GM18907 (cell line): ENCODE results near the gene LIMS1.
A peak's percentile ranks its signal among the peaks of the same experiment; 100 is the strongest.
"Not testable (repeated sequence)": the region's sequence is repeated elsewhere in the genome, so short reads cannot be mapped to it uniquely, and the experiment has no call there.

ENCODE experiments used
- ATAC-seq: cut with Tn5 transposase; IDR thresholded peaks from one replicate; pipeline ENCODE4 v1.9.1; 2021; ENCODE audit warnings: mild to moderate bottlenecking, moderate library complexity; ENCODE audit not compliant: unreplicated experiment

LIMS1 gene, protein sequence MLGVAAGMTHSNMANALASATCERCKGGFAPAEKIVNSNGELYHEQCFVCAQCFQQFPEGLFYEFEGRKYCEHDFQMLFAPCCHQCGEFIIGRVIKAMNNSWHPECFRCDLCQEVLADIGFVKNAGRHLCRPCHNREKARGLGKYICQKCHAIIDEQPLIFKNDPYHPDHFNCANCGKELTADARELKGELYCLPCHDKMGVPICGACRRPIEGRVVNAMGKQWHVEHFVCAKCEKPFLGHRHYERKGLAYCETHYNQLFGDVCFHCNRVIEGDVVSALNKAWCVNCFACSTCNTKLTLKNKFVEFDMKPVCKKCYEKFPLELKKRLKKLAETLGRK

DNA sequence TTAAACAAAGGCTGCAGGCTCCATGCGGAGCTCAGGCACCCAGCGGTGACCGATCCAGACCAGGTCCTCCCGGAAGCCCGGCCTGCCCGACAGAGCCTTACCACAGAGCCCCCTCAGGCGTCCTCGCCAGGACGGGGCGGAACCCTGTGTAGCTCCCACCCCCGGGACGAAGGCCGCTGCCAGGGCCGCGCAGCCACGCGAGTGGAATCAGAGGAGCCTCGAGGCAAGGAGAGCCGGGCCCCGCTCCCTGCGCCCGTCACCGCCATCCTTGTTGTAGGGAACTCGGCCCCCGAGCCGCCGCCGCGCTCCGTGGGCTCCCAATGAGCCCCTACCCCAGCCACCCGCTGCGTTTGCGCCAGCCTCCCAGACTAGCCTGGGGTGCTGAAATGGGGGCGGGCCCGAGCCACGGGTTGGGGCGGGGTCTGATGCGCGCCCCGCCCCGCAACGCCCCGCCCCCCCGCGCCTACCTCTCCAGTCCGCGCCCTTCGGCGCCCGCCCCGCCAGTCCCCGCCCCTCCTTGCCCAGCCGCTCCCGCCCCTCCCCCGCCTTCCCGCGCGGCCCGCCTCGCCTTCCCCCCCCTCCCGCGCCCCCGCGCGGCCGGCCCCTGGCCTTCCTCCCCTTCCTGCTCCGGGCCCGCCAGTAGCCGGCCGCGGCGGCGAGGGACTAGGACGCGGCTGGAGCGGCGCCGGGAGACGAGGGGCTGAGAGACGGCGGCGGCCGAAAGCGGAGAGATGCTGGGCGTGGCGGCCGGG is at the start of gene LIMS1:
Gene LIMS1 (plus strand): TSS at position 639 of the 752 bp plus-strand sequence. CDS start 93 bp downstream, at position 732.
- ATAC-seq: peak; percentile 90

DNA sequence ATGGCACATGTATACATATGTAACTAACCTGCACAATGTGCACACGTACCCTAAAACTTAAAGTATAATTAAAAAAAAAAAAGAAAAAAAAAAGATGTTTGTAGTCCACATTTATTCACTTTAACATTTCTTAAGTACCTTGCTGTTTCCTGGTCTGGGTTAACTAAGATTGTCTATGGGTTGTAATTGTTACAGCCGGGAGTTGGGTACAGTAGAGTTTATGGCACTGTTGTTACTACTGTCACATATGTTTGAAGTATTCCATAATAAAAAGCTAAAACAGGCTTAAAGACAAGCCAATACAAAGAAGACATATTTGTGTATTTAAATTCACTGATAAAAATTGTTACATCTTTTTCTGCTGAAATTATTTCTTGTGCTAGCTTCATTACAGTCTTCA is 49.0 kb upstream of the LIMS1 start:
- ATAC-seq: no peak

DNA sequence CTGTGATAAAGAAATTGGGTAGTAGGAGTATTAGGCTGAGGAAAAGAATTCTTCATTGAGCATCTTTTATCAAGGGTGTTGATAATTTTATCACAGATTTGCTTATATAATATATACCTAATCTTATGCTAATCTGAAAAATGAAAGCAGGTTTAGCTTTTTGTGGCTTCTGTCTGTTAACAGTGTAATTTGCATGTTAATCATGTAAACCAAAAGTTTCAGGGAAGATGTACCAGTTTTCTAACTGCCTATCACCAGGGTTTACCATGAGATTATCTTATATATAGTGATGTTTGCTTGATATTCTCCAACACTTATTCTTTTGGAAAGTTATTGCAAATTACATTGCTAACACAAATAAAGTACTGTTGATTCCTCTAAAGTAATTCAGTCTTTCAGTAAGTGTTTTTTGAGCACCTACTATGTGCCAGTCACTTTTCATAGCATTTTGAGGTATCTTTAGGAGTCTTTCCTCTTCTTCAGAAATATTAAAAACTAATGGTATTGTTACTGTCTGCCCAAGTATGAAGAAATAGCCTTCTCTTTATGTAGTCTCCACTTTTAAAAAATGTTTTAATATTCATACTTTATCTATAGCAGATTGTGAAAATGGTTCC is 43.7 kb upstream of the LIMS1 start:
- no peak for ATAC-seq

DNA sequence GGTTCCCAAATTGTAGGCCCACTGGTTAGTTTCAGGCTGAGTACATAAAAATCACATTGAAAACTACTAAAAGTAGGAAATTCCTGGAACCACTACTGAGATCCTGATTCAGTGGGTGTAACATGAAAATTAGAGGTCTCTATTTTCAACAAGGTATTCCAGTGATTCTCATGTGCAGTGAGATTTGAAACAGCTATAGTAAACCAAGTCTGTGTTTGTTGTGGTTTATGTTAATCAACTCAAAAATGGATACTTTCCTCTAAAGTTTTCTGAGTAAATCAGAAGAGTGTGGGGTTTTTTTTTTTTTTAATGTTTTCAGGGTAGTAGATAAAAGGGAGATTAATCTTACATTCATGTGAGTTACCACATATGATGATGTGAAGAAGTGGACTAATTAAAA is 42.4 kb upstream of the LIMS1 start:
- no peak for ATAC-seq

DNA sequence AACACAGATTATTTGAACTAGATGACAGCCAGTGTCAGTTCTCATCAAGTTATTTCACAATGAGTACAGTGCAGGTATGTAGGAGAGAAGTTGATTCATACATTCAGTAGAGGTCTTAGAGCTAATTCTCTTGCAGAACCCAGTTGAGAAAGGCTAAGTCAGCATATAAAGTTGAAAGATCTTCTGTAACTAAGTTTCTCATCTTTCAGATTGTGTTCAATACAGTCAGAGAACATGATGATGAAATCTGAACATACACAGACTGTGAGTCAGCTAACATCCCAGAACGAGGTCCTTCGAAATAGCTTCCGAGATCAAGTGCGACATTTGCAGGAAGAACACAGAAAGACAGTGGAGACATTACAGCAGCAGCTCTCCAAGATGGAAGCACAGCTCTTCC is 41.9 kb upstream of the LIMS1 start:
- ATAC-seq: no peak

DNA sequence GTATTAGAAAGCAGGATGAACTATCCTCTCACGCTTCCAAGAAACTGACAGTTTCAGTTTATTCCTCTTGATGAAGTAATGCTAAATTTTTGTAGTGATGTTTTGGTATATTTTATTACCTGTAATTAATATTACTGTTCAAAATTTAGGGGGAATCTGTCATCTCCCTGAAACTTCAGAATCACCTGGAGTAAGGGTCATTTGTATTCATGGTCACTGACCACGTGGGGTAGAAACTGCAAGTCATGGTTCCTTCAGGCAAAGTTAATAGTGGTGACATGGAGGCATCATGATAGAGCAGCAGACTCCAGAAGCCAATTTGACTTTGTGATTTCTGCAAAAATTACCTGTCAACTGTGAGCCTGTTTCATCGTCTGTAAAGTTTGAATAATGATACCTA is 38.1 kb upstream of the LIMS1 start:
- ATAC-seq: not testable (repeated sequence)

DNA sequence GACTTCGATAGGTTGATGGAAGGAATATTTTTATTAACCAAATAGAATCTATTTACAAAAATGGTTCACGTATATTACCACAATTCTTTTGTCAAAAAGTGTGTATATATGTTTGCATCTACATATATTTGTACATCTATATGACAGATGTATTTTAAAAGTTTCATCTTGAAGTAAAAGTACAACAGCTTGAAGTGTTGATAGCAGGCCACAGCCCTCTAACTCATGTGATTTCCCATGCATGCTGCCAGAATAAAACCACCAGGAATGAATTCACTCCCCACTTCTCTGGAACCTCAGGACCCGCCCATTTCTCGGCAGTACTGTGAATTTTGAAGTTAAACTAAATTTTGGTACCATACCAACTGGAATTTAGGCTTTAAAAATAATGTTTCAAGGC is 26.6 kb upstream of the LIMS1 start:
- not testable (repeated sequence) for ATAC-seq

DNA sequence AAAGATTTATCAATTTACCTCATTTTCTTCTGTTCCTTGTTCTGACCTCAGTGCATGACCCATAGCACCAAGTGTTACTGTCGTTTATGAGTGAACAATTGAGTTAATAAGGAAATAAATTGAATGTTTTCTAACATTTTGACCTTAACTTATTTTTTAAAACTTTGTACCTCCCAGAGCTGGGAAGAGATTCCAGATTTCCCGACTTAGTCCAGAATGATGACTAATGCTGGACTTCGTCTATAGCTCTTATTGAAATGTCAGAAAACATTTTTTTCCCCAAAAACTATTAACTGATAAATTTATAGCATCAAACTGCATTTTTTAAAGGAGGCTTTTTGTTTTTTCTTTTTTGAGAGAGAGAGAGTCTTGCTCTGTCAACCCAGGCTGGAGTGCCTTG is 21.8 kb upstream of the LIMS1 start:
- not testable (repeated sequence) for ATAC-seq

DNA sequence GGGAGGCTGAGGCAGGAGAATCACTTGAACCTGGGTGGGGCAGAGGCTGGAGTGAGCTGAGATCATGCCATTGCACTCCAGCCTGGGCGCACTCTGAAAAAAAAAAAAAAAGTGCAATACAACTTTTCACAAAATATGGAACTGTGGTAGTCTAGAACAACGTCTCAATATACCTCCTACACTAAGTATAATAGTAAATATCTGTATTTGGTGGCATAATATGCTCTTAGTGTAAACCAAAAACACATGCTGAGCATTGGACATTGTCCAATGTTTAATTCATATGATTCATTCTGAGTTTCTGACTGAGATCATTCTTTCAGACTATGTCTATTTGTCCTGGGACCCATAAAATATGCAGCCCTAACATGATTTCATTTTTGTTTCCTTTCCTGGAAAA is 19.8 kb upstream of the LIMS1 start:
- ATAC-seq: not testable (repeated sequence)

DNA sequence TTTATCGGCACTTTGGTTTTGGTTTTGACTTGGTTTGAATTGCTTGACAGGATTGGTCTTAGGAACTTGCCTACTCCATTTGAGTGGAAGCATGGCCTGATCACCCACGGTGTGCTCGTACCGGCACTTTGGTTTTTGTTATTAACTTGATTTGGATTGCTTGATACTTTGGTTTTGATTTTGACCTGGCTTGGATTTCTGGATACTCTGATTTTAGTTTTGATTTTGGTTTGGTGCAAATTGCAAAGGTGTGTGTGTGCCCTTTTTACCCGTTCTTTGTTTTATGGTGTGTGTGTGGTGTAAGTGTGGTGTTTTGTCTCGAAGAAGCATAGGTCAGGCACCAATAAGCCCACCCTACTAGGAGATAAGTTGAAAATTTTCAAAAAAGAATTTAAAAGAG is 9.6 kb upstream of the LIMS1 start:
- not testable (repeated sequence) for ATAC-seq

DNA sequence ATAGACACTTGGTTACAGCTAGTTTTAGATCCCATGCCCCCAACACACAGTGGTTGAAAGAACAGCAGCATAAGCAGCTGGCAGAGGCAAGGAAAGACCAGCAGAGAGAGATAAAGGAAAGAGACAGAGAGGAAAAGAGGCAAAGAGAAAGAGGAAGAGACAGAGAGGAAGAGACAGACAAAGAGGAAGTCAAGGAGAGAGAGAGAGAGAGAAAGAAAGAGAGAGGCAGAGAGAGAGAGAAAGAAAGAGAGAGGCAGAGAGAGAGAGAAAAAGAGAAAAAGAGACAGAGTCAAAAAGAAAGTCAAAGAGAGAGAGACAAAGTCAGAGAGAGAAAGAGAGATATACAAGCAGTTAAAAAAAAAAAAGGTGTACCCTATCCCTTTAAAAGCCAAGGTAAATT is 9.0 kb upstream of the LIMS1 start:
- ATAC-seq: not testable (repeated sequence)

DNA sequence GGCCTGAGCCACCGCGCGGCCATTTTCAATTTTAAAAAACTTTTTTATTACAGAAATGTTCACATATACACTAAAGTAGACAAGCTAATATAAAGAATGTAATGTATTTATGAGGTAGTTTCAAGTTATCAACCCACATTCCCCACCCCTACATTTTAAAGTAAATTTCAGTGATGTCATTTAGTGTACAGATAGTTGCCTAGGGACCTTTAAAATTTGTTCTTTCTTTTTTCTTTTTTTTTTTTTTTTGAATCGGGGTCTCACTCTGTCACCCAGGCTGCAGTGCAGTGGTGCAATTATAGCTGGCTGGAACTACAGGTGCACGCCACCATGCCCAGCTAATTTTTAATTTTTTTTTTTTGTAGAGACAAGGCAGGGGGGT is 2.6 kb upstream of the LIMS1 start:
- ATAC-seq: no peak

DNA sequence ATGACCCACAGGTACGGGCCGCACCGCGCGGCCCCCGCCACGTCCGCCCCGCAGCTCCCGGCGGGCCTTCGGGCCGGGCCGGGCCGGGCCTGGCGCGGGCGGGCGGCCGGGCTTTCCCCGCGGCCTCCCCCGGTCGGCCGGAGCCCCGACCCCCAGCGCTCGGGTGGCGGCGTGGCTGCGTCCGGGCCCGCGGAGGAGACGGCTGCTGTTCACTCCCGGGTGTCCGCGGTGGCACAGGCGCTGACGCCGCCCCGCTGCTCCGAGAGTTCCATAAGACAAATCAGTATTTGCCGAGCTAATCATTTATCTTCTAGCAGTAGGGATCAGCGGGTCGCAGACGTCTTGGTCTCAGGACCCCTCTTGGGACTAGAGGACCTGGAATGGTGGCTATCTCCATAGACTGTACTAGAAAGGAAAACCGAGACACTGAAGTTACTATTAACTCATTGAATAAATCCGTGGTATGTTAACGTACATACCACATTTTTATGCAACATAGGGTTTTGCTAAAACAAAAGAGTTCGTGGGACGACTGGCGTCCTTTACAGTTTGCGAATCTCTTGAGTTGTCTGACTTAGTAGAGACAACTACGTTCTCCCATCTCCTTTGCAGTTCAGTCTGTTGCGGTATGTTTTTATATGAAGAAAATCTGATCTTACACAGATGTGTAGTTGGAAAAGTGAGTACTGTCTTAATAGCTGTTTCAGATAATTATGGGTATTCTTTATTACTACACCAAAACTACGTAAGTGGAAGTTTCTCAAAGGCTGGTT is 500 bp downstream of the LIMS1 start:
- peak; percentile 42 for ATAC-seq

DNA sequence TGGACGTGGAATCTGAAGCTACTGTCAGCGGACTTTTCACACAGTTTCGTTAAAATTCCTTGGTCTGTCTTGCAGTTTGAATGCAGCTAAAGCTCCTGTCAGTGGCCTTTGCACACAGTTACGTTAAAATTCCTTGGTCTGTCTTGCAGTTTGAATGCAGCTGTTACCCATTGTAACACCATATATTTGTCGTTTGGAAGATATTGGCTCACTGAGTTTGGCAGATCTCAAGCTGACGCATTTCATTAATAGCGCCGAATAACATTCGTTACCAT is 1.0 kb downstream of the LIMS1 start:
- no peak for ATAC-seq

DNA sequence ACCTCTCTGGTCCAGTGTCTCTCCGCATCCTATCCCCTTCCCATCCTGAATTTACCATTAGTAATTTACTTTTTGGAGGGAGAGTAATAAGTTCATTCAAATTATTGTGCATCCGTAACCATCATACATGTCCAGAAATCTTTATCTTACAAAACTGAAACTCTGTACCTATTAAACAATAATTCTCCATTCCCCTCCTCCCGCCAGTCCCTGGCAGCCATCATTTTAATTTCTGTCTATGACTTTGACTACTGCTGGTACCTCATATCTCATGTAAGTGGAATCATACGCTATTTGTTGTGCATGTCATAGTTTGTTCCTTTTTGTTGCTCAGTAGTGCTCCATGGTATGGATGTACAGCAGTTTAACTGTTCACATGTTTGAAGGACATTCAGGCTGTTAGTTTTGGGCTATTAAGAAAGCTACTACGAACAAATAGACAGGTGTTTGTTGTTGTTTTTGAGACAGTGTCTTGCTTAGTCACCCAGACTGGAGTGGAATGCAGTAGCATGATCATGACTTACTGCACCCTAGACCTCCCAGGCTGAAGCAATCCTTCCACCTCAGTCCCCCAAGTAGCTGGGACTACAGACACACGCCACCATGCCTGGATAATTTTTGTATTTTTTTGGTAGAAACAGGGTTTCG is 2.0 kb downstream of the LIMS1 start:
- ATAC-seq: no peak

DNA sequence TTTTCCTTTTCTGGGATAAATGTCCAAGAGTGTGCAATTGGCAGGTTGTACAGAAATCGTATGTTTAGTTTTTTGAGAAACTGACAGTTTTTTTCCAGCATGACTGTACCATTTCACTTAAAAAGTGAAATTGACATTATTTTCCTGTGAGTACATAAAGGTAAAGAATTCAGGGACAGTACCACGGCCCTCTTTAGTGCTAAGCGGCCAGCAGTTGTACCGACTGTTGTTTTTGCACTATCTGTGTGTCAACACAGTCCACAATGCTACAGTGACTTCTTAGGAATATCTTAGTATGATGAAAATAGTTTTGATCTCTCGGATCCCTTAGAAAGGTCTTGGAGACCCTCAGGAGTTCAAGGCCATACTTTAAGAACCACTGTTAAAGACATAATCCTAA is 2.6 kb downstream of the LIMS1 start:
- no peak for ATAC-seq

DNA sequence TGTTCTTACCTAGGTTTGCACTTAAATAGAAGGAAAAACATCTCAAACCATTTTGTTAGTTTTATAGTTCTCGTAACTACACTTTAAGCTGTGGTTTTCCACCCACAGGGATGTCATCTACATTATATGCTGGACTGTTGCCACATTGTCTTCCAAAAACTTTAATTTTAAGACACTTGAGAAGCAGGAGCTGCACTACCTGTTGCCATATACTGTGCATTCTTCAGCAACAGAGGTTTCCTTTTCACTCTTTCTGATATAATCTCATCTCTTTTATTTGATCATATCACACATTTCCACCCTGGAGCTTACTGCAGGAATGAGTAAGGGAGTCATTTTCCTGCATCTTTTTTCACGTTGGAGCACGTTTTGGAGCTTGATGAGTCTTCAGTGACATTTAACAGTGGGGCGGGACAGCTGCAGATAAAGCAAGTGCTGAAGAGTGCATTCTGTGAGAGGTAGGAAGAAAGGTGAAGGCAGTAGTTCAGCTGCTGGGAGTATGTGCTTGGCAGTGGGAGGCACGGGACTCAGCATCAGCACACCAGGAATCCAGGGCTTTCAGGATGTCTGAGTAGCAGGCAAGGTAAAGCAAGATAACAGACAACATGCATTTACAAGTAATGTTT is 3.8 kb downstream of the LIMS1 start:
- no peak for ATAC-seq

DNA sequence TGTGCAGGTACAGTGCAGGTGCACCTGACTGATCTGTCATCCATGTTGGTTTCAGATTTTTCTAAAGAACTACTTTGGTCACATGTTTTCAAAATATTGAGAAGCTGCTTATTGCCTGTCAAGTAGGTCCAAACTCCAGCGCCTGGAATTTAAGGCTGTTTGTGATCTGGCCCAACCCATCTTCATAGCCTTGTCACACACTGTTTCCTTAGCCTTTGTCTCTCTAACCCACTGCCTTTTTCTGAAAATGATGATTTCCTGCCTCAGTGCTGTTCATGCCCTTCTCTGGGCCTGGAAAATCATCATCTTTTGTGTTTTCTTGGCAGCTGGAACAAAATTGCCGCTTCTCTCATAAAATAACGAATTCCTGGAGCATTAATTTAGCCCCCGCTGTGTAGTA is 7.2 kb downstream of the LIMS1 start:
- no peak for ATAC-seq

DNA sequence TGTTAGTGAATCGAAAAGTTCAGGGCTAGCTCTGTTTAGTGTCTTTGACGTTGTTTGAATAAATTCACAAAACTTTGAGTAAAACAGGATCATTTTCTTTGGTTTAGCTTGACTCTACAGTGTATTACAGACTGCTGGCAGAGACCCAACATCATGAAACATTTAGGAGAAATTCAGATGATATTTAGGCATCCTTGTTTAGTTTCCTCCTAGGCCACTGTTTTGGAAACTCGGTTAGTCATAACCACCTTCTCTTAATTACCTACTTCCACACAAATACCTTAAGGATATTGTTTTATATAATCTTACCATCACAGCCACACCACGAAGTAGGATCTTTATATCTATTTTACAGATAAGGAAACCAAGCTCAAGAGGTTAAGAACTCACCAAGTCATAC is 7.8 kb downstream of the LIMS1 start:
- ATAC-seq: no peak

DNA sequence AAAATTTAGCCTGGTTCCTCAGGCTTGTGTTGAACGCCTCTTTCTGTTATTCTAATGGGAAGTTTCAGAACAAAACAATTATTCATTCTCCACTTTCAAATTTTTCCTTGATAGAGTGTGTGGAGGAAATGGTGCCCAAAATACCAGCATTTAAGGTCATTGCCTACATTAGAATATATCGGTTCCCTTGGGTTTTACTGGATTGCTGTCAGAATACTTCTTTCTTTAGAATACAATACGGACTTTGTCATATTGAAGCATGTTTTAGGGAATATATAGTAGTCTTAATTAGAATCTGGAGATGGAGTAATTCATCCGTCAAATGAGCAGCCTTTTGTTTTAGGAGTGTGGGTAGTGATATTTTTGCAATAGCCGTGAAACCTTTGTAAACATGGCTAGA is 13.3 kb downstream of the LIMS1 start:
- ATAC-seq: no peak
